Epithelial cell of umbilical artery (primary cell): ENCODE data around the gene OR10A3. TPM values are rescaled to one million over a fixed set of nuclear protein-coding genes. Genes with fewer than 3 reads are reported as not detected.

Experiments
- total RNA-seq: library from RNA; depleted of rRNA; stranded (reverse); fragments of >200 nt; gene quantifications from 2 replicates; pipeline ENCODE4 v1.2.3, GENCODE V29; 2014

Gene OR10A3
- total RNA-seq: not detected in 2 replicates

GRCh38 chr11:7941608-7942007 lies at the start of gene OR10A3:
Gene OR10A3 (minus strand): TSS chr11:7941708. CDS start chr11:7939520, 2,188 bp downstream.

GRCh38 chr11:7986768-7987559 lies 45.5 kb upstream of the OR10A3 start, which contains the start of gene EIF3F:
Gene EIF3F (plus strand): TSS chr11:7987337. CDS start chr11:7987353, 16 bp downstream.

GRCh38 chr11:7965386-7965785 lies 23.9 kb upstream of the OR10A3 start, which contains the start of gene NLRP10:
Gene NLRP10 (minus strand): TSS chr11:7965447. CDS start chr11:7963495, 1,952 bp downstream.

GRCh38 chr11:7931168-7931567 lies 10.3 kb downstream of the OR10A3 start, which contains the start of gene OR10A6:
Gene OR10A6 (minus strand): TSS chr11:7931268. CDS start chr11:7928662, 2,606 bp downstream.

Other genes starting within 250 kb of the OR10A3 start
- not detected in 2 replicates for gene OVCH2, start 235.2 kb downstream of the OR10A3 start, total RNA-seq
- not detected in 2 replicates for gene OR5P2, start 144.8 kb downstream of the OR10A3 start, total RNA-seq
- gene OR5P3, start 110.9 kb downstream of the OR10A3 start, total RNA-seq: not detected in 2 replicates
- gene OR10A6, start 10.4 kb downstream of the OR10A3 start, total RNA-seq: not detected in 2 replicates
- 0.15 TPM in 1 of 2 replicates, not detected in the other for gene NLRP10, start 23.7 kb upstream of the OR10A3 start, total RNA-seq
- 157 and 211 TPM in 2 replicates for gene EIF3F, start 45.6 kb upstream of the OR10A3 start, total RNA-seq
- 7.5 and 7.6 TPM in 2 replicates for gene TUB, start 139.5 kb upstream of the OR10A3 start, total RNA-seq
- gene RIC3, start 227.3 kb upstream of the OR10A3 start, total RNA-seq: not detected in 2 replicates